Measurements from ENCODE around the gene EXOC3L1.

DNA sequence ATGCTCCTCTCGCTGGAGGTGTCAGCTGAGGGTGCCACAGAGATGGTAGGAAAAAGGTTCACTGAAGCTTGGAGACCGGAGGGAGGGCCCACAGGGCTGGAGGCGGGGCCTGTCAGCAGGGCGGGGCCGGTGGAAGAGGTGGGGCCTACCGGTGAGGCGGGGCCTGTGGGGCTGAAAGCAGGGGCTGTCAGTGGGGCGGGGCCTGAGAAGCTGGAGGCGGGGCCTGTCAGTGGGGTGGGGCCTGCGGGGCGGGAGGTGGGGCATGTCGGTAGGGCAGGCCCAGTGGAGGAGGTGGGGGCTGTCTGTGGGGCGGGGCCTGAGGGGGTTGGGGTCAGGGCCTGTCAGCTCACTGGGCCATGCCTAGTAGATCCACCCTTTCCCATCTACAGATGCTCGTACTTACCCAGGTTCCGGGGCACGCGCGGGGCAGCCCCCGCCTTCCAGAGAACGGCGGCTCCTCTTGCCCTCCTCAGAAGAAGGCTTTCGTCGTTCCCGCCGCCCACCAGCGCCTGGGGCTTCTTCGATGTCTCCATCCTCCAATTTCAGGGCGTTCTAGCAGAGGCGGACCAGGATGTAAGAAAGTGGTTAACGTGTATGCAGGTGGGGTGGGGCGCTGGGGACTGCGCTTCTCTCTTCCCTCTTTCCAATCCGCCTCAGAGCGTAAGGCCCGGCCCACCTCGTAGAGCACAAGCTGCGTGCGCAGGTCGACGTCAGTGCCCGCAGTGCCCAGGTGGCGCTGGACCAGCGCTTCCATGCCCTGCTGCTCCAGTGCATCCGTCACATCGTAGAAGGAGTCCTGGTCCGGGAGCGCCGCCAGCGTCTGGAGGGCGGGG is 46.8 kb upstream of the EXOC3L1 start:
- TF ChIP-seq, protein P1, sequence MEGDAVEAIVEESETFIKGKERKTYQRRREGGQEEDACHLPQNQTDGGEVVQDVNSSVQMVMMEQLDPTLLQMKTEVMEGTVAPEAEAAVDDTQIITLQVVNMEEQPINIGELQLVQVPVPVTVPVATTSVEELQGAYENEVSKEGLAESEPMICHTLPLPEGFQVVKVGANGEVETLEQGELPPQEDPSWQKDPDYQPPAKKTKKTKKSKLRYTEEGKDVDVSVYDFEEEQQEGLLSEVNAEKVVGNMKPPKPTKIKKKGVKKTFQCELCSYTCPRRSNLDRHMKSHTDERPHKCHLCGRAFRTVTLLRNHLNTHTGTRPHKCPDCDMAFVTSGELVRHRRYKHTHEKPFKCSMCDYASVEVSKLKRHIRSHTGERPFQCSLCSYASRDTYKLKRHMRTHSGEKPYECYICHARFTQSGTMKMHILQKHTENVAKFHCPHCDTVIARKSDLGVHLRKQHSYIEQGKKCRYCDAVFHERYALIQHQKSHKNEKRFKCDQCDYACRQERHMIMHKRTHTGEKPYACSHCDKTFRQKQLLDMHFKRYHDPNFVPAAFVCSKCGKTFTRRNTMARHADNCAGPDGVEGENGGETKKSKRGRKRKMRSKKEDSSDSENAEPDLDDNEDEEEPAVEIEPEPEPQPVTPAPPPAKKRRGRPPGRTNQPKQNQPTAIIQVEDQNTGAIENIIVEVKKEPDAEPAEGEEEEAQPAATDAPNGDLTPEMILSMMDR (IDR thresholded peaks at IDR 0.05): no peak
- TF ChIP-seq POLR2A (IDR thresholded peaks at IDR 0.05): no peak
